HG03108 (cell line): ENCODE results near the gene RFTN1.

Source experiments
- ATAC-seq: cut with Tn5 transposase; IDR thresholded peaks from one replicate; pipeline ENCODE4 v1.9.1; 2021; ENCODE audit warnings: moderate library complexity; ENCODE audit not compliant: unreplicated experiment

The RFTN1 gene

GRCh38 chr3:16528581-16528993, 15.1 kb upstream of the RFTN1 start:
- ATAC-seq, result no peak

GRCh38 chr3:16528106-16528505, 14.6 kb upstream of the RFTN1 start:
- ATAC-seq, result no peak

- ATAC-seq, result no peak
Observed at GRCh38 chr3:16524196-16524595, 10.7 kb upstream of the RFTN1 start.

GRCh38 chr3:16523778-16524177, 10.3 kb upstream of the RFTN1 start:
- ATAC-seq, result no peak

- no peak for ATAC-seq
Observed at GRCh38 chr3:16522834-16523233, 9.3 kb upstream of the RFTN1 start.

GRCh38 chr3:16520970-16521881, 7.7 kb upstream of the RFTN1 start:
- ATAC-seq, result no peak

- ATAC-seq, result no peak
Observed at GRCh38 chr3:16520241-16520969, 6.9 kb upstream of the RFTN1 start.

GRCh38 chr3:16516695-16517481, 3.4 kb upstream of the RFTN1 start:
- peak; percentile 16 for ATAC-seq

GRCh38 chr3:16515885-16516420, 2.5 kb upstream of the RFTN1 start:
- no peak for ATAC-seq

- ATAC-seq, result no peak
Observed at GRCh38 chr3:16514755-16515353, 1.4 kb upstream of the RFTN1 start.

GRCh38 chr3:16514021-16514700, 662 bp upstream of the RFTN1 start:
- no peak for ATAC-seq

- peak; percentile 10 for ATAC-seq
Observed at GRCh38 chr3:16512435-16513140, 911 bp downstream of the RFTN1 start.

- ATAC-seq, result peak; percentile 33
Observed at GRCh38 chr3:16511681-16512434, 1.6 kb downstream of the RFTN1 start.

- peak; percentile 16 for ATAC-seq
Observed at GRCh38 chr3:16510620-16511319, 2.7 kb downstream of the RFTN1 start.

GRCh38 chr3:16509721-16510619, 3.5 kb downstream of the RFTN1 start:
- ATAC-seq, result peak; percentile 32

GRCh38 chr3:16508591-16508995, 4.9 kb downstream of the RFTN1 start:
- ATAC-seq, result peak; percentile 15

GRCh38 chr3:16508243-16508578, 5.3 kb downstream of the RFTN1 start:
- ATAC-seq, result no peak
